B cell (primary cell): Measurements from ENCODE around the gene FAM3B. TPM values are rescaled to one million over a fixed set of nuclear protein-coding genes. Genes with fewer than 3 reads are reported as not detected.

ENCODE experiments used
- ATAC-seq: fragments of 200-7000 bp; cut with Tn5 transposase; one replicate; pipeline ENCODE4 v1.10.0; 2021; ENCODE audit warnings: low read depth, mild to moderate bottlenecking, moderate number of reproducible peaks, moderate library complexity
- CTCF ChIA-PET: fragments of 350-600 bp; sonication (Branson Sonifier 250); formaldehyde crosslinking; loops from one replicate; lab custom pipeline; 2021; ENCODE audit warnings: antibody characterized with exemption, inconsistent platforms; lab: Charles Lee
- POLR2A ChIA-PET: fragments of 350-600 bp; sonication (Branson Sonifier 250); formaldehyde crosslinking; loops from one replicate; lab custom pipeline; 2021; ENCODE audit warnings: antibody characterized with exemption; lab: Charles Lee
- DNase-seq: peaks from one replicate; pipeline ENCODE4 v3.0.0; 2013
- H2AFZ ChIP-seq: 2 replicates; pipeline ENCODE4 v1.6.1; 2012; ENCODE audit warnings: mild to moderate bottlenecking, low read depth, low read length; ENCODE audit not compliant: insufficient read depth, poor library complexity, severe bottlenecking
- H3K27ac ChIP-seq, 2 donors: 1 replicate in 1 of 2; 2 replicates in 1 of 2; pipeline ENCODE4 v1.5.1; 2012 to 2013; ENCODE audit warnings: low read length in 2 of 2, mild to moderate bottlenecking in 2 of 2, moderate library complexity in 1 of 2
- H3K27me3 ChIP-seq, 4 experiments: fragments of 200-600 bp in 1 of 4; sonication (generic) in 1 of 4; replicated peaks in 1 of 4; 1 replicate in 2 of 4; 2 replicates in 2 of 4; pipeline versions ENCODE4 v1.6.1 to v1.7.0; 2013 to 2016; ENCODE audit warnings: low read length in 3 of 4, mild to moderate bottlenecking in 2 of 4, mixed read lengths in 1 of 4, moderate library complexity in 1 of 4; ENCODE audit not compliant: insufficient read depth in 4 of 4, control insufficient read depth in 3 of 4; ENCODE audit errors: control extremely low read depth in 1 of 4
- H3K36me3 ChIP-seq, 2 experiments: replicated peaks in 1 of 2; 1 replicate in 1 of 2; 2 replicates in 1 of 2; pipeline versions ENCODE4 v1.6.1 to v1.7.1; 2013; ENCODE audit warnings: low read length in 1 of 2; ENCODE audit not compliant: insufficient read depth in 2 of 2, control insufficient read depth in 1 of 2; ENCODE audit errors: control extremely low read depth in 1 of 2, extremely low read depth in 1 of 2
- H3K4me1 ChIP-seq, 2 donors: fragments of 200-600 bp in 1 of 2; sonication (generic) in 1 of 2; 1 replicate in 1 of 2; 2 replicates in 1 of 2; pipeline versions ENCODE4 v1.5.1 to v1.6.1; 2013 to 2017; ENCODE audit warnings: low read length in 2 of 2; ENCODE audit not compliant: control insufficient read depth in 2 of 2, insufficient read depth in 2 of 2
- H3K4me2 ChIP-seq: replicated peaks from 2 replicates; pipeline ENCODE3; 2012; ENCODE audit warnings: mild to moderate bottlenecking, low read depth, low read length; ENCODE audit not compliant: poor library complexity, severe bottlenecking
- H3K4me3 ChIP-seq, 5 experiments: fragments of 200-600 bp in 1 of 5; sonication (generic) in 1 of 5; 1 replicate in 3 of 5; 2 replicates in 2 of 5; pipeline versions ENCODE4 v1.5.1 to v1.7.0; 2011 to 2016; ENCODE audit warnings: low read length in 4 of 5, mild to moderate bottlenecking in 4 of 5, low read depth in 2 of 5, control low read depth in 1 of 5, moderate library complexity in 1 of 5; ENCODE audit not compliant: insufficient read depth in 1 of 5; ENCODE audit errors: control extremely low read depth in 1 of 5, extremely low read depth in 1 of 5
- H3K79me2 ChIP-seq: fragments of 200-600 bp; sonication (generic); one replicate; pipeline ENCODE4 v1.6.0; 2016; ENCODE audit warnings: low read length; ENCODE audit not compliant: control insufficient read depth, insufficient read depth
- H3K9ac ChIP-seq: fragments of 200-600 bp; sonication (generic); 2 replicates; pipeline ENCODE4 v1.6.1; 2017; ENCODE audit warnings: mild to moderate bottlenecking, low read length, moderate library complexity
- H3K9me3 ChIP-seq, 3 donors: one replicate each; pipeline versions ENCODE4 v1.6.1 to v1.7.1; 2013; ENCODE audit warnings: low read length in 2 of 3; ENCODE audit not compliant: control insufficient read depth in 2 of 3, insufficient read depth in 1 of 3; ENCODE audit errors: control extremely low read depth in 1 of 3
- H4K20me1 ChIP-seq: 2 replicates; pipeline ENCODE4 v1.6.0; 2012; ENCODE audit warnings: mild to moderate bottlenecking, low read length; ENCODE audit not compliant: insufficient read depth, control insufficient read depth, poor library complexity, severe bottlenecking
- H3K27ac Mint-ChIP-seq: one replicate; pipeline ENCODE4 v1.8.0; 2021; ENCODE audit warnings: mixed read lengths
- H3K27me3 Mint-ChIP-seq: one replicate; pipeline ENCODE4 v1.8.0; 2021; ENCODE audit warnings: mixed read lengths
- H3K4me1 Mint-ChIP-seq: one replicate; pipeline ENCODE4 v1.8.0; 2021; ENCODE audit warnings: mixed read lengths
- H3K4me3 Mint-ChIP-seq: one replicate; pipeline ENCODE4 v1.8.0; 2021; ENCODE audit warnings: mixed read lengths
- H3K9me3 Mint-ChIP-seq: one replicate; pipeline ENCODE4 v1.8.0; 2022; ENCODE audit warnings: mixed read lengths; ENCODE audit not compliant: insufficient read depth
- CTCF ChIP-seq: fragments of 200-600 bp; IDR thresholded peaks from one replicate; pipeline ENCODE4 v1.8.0; 2022; ENCODE audit warnings: antibody characterized with exemption, mild to moderate bottlenecking
- EZH2 ChIP-seq: IDR thresholded peaks from 2 replicates; pipeline ENCODE4 v1.6.1; 2012; ENCODE audit warnings: borderline replicate concordance, low read depth, mild to moderate bottlenecking, moderate library complexity, low read length; ENCODE audit not compliant: insufficient read depth, poor library complexity, severe bottlenecking
- WGBS: methylation state at CpG from one replicate; pipeline ENCODE4 v1.1.5; 2013; ENCODE audit warnings: missing lambda C conversion rate; ENCODE audit not compliant: insufficient coverage; 5-methylcytosine and 5-hydroxymethylcytosine counted together
- intact Hi-C: fragments of 100-400 bp; cut with micrococcal nuclease; formaldehyde crosslinking; loops from one replicate; pipeline ENCODE4 v1.10.0; 2022
- polyA plus RNA-seq: library from polyadenylated mRNA; depleted of rRNA; stranded (reverse); fragments of >200 nt; gene quantifications from 2 replicates; pipeline ENCODE4 v1.2.3, GENCODE V29; 2012
- total RNA-seq, 2 donors: library from RNA; stranded (reverse); fragments of 120-200 nt in 1 of 2; gene quantifications; 1 replicate in 1 of 2; 2 replicates in 1 of 2; pipeline versions ENCODE4 v1.2.3 to v1.2.4, GENCODE V29; 2013 to 2022

Gene FAM3B
- total and polyA plus RNA-seq, 2 donors (not counting 1 experiment from before 2014, with no cell fraction given), result 0.09 TPM; not detected in 1

- Mint-ChIP-seq H3K27me3 (peaks cover 34% of the 10 kb centered on the region), H3K9me3 (no peaks in the 10 kb centered on the region), H3K4me1 (peaks cover 3% of the 10 kb centered on the region), H3K27ac (no peak overlapping the region), H3K4me3 (no peak overlapping the region)
- ATAC-seq (no peak), DNase-seq (no peak)
- intact Hi-C loops, result no loop called here
- Histone ChIP-seq H3K4me3 (no peak overlapping the region), H3K27ac (no peak overlapping the region), H2AFZ (no peak overlapping the region), H3K4me2 (no peak overlapping the region), H3K4me1 (peaks cover 0 to 5% of the 10 kb centered on the region in 2 donors), H3K36me3 (no peaks in the 10 kb centered on the region), H3K79me2 (no peaks in the 10 kb centered on the region), H3K9ac (no peak overlapping the region), H3K27me3 (peaks cover 0 to 27% (median 10%) of the 10 kb centered on the region in 4 experiments), H3K9me3 (peaks cover 0 to 14% (median 1%) of the 10 kb centered on the region in 3 donors), H4K20me1 (no peaks in the 10 kb centered on the region)
- WGBS, result 75% methylated on average over 20 of the region's 24 CpGs
- TF ChIP-seq CTCF, result no peak
- TF ChIP-seq EZH2, result no peak
- POLR2A ChIA-PET, result no interaction called here
- CTCF ChIA-PET, result no interaction called here
These were observed 26.3 kb upstream of the FAM3B start for GRCh38 chr21:41290106-41290799.

GRCh38 chr21:41294548-41295231, 21.9 kb upstream of the FAM3B start:
- Histone ChIP-seq H3K9ac (no peak overlapping the region), H3K4me3 (no peak overlapping the region), H4K20me1 (no peaks in the 10 kb centered on the region), H3K9me3 (peaks cover 1 to 14% (median 3%) of the 10 kb centered on the region in 3 donors), H3K27me3 (peaks cover 0 to 48% (median 13%) of the 10 kb centered on the region in 4 experiments), H3K36me3 (no peaks in the 10 kb centered on the region), H3K4me2 (no peak overlapping the region), H3K4me1 (peaks cover 0 to 5% of the 10 kb centered on the region in 2 donors), H3K79me2 (no peaks in the 10 kb centered on the region), H2AFZ (no peak overlapping the region), H3K27ac (no peak overlapping the region)
- Mint-ChIP-seq H3K9me3 (no peaks in the 10 kb centered on the region), H3K4me1 (peaks cover 3% of the 10 kb centered on the region), H3K27me3 (peaks cover 51% of the 10 kb centered on the region), H3K4me3 (no peak overlapping the region), H3K27ac (no peak overlapping the region)
- POLR2A ChIA-PET, result no interaction called here
- WGBS, result no CpG with 5 or more reads among the region's 1 CpG
- ATAC-seq (no peak), DNase-seq (no peak)
- intact Hi-C loops, result no loop called here
- no peak for TF ChIP-seq EZH2
- TF ChIP-seq CTCF, result no peak
- CTCF ChIA-PET, result no interaction called here
